SK-N-SH treated with all-trans-retinoic acid at 6 μM for 48 hours (cell line): ENCODE measurements around the gene OR9Q1.

ENCODE experiments used
- ARNTL ChIP-seq: fragments of 450-650 bp; formaldehyde crosslinking; IDR thresholded peaks from 2 replicates; pipeline ENCODE4 v1.5.0; 2020; ENCODE audit warnings: low read depth, mild to moderate bottlenecking, moderate library complexity, borderline replicate concordance
- PATZ1 ChIP-seq: fragments of 250-450 bp; sonication (Bioruptor Pico); IDR thresholded peaks from 2 replicates; pipeline ENCODE4 v1.8.0; 2020; ENCODE audit warnings: mild to moderate bottlenecking, moderate library complexity, borderline replicate concordance
- PPARA ChIP-seq: fragments of 250-450 bp; sonication (Bioruptor Pico); IDR thresholded peaks from 2 replicates; pipeline ENCODE4 v1.5.0; 2020; ENCODE audit warnings: mild to moderate bottlenecking, borderline replicate concordance
- SNAI2 ChIP-seq: fragments of 250-450 bp; sonication (Bioruptor Pico); IDR thresholded peaks from 2 replicates; pipeline ENCODE4 v1.5.0; 2020; ENCODE audit warnings: mild to moderate bottlenecking, moderate library complexity
- ZNF8 ChIP-seq: fragments of 450-650 bp; formaldehyde crosslinking; IDR thresholded peaks from 2 replicates; pipeline ENCODE4 v1.5.0; 2020; ENCODE audit warnings: mild to moderate bottlenecking, moderate library complexity

- no peak for TF ChIP-seq ARNTL (CRISPR knock-in tag)
- TF ChIP-seq PPARA (CRISPR knock-in tag) = no peak
- TF ChIP-seq SNAI2 (CRISPR knock-in tag) = no peak
- no peak for TF ChIP-seq ZNF8 (CRISPR knock-in tag)
- no peak for TF ChIP-seq PATZ1 (CRISPR knock-in tag)
Observed at GRCh38 chr11:58034471-58034870, 10.8 kb downstream of the OR9Q1 start.
